Neutrophil (primary cell): ENCODE measurements around the gene TGOLN2.
A peak's percentile ranks its signal among the peaks of the same experiment; 100 is the strongest.
"Not testable (repeated sequence)": the region's sequence is repeated elsewhere in the genome, so short reads cannot be mapped to it uniquely, and the experiment has no call there.

Experiments used
- H3K27ac ChIP-seq: fragments of 200-600 bp; sonication (generic); 2 replicates; pipeline ENCODE4 v1.5.1; 2016; ENCODE audit warnings: mild to moderate bottlenecking, moderate library complexity
- H3K27me3 ChIP-seq: fragments of 200-600 bp; sonication (generic); 2 replicates; pipeline ENCODE4 v1.6.0; 2016; ENCODE audit warnings: mild to moderate bottlenecking
- H3K36me3 ChIP-seq: fragments of 200-600 bp; sonication (generic); 2 replicates; pipeline ENCODE4 v1.5.1; 2017
- H3K4me1 ChIP-seq, 2 experiments: fragments of 200-600 bp in 1 of 2; sonication (generic) in 1 of 2; 1 replicate in 1 of 2; 2 replicates in 1 of 2; pipeline versions ENCODE4 v1.5.1 to v1.6.1; 2013 to 2016; ENCODE audit warnings: low read depth in 1 of 2, low read length in 1 of 2, mild to moderate bottlenecking in 1 of 2, moderate library complexity in 1 of 2; ENCODE audit not compliant: control insufficient read depth in 1 of 2, insufficient read depth in 1 of 2
- H3K4me3 ChIP-seq, 2 experiments: fragments of 200-600 bp in 1 of 2; sonication (generic) in 1 of 2; 1 replicate in 1 of 2; 2 replicates in 1 of 2; pipeline ENCODE4 v1.5.1; 2013 to 2016; ENCODE audit warnings: low read depth in 1 of 2, low read length in 1 of 2, mild to moderate bottlenecking in 1 of 2, moderate library complexity in 1 of 2
- H3K9me3 ChIP-seq: fragments of 200-600 bp; sonication (generic); 2 replicates; pipeline ENCODE4 v1.5.1; 2016
- CTCF ChIP-seq: fragments of 200-600 bp; sonication (generic); IDR thresholded peaks from 2 replicates; pipeline ENCODE4 v1.5.1; 2016; ENCODE audit warnings: antibody characterized with exemption

The TGOLN2 gene

GRCh38 chr2:85355073-85355410 is 27.3 kb upstream of the TGOLN2 start:
- Histone ChIP-seq H3K4me1 (peaks cover 21 to 27% of the 10 kb centered on the region in 2 experiments), H3K9me3 (no peaks in the 10 kb centered on the region), H3K27ac (peak overlapping the region; percentile 86), H3K36me3 (peaks cover 16% of the 10 kb centered on the region), H3K27me3 (no peaks in the 10 kb centered on the region), H3K4me3 (peak overlapping the region; percentile 67 to 78)
- TF ChIP-seq CTCF: no peak

GRCh38 chr2:85354286-85355072 is 26.7 kb upstream of the TGOLN2 start, which contains the start of the genes ELMOD3 and RETSAT:
ELMOD3 (plus strand) TSS chr2:85354769; CDS start chr2:85357199, 2,430 bp downstream.
RETSAT (minus strand) TSS chr2:85354528; CDS start chr2:85354507, 21 bp downstream.
- peak; percentile 45 for TF ChIP-seq CTCF
- H3K4me3 ChIP-seq: peak within 1 kb of the TSS; percentile 67 to 78

GRCh38 chr2:85353876-85354285 is 26.1 kb upstream of the TGOLN2 start:
- peak overlapping the region; percentile 67 to 78 for H3K4me3 ChIP-seq
- TF ChIP-seq CTCF: no peak
- no peaks in the 10 kb centered on the region for H3K9me3 ChIP-seq
- peak overlapping the region; percentile 86 for H3K27ac ChIP-seq
- peaks cover 21 to 27% of the 10 kb centered on the region in 2 experiments for H3K4me1 ChIP-seq
- peaks cover 26% of the 10 kb centered on the region for H3K36me3 ChIP-seq
- no peaks in the 10 kb centered on the region for H3K27me3 ChIP-seq

More at GRCh38 chr2:85354286-85355072, 26.7 kb upstream of the TGOLN2 start, which contains the start of the genes ELMOD3 and RETSAT:
- no peaks in the 10 kb centered on the region for H3K27me3 ChIP-seq
- H3K27ac ChIP-seq: peak within 1 kb of the TSS; percentile 86
- peaks cover 22% of the 10 kb centered on the region for H3K36me3 ChIP-seq
- H3K4me1 ChIP-seq: peaks cover 21 to 27% of the 10 kb centered on the region in 2 experiments
- no peaks in the 10 kb centered on the region for H3K9me3 ChIP-seq

- Histone ChIP-seq H3K27ac (no peak overlapping the region), H3K27me3 (no peaks in the 10 kb centered on the region), H3K9me3 (no peaks in the 10 kb centered on the region), H3K4me3 (no peak overlapping the region), H3K36me3 (peaks cover 76% of the 10 kb centered on the region), H3K4me1 (no peaks in the 10 kb centered on the region)
- TF ChIP-seq CTCF: no peak
Observed at GRCh38 chr2:85347599-85347998, 19.8 kb upstream of the TGOLN2 start.

GRCh38 chr2:85344356-85344954 is 16.7 kb upstream of the TGOLN2 start:
- no peaks in the 10 kb centered on the region for H3K9me3 ChIP-seq
- no peak overlapping the region for H3K27ac ChIP-seq
- H3K4me3 ChIP-seq: no peak overlapping the region
- no peaks in the 10 kb centered on the region for H3K27me3 ChIP-seq
- no peak for TF ChIP-seq CTCF
- H3K4me1 ChIP-seq: no peaks in the 10 kb centered on the region
- peaks cover 54% of the 10 kb centered on the region for H3K36me3 ChIP-seq

GRCh38 chr2:85343207-85343895 is 15.6 kb upstream of the TGOLN2 start:
- peaks cover 50% of the 10 kb centered on the region for H3K36me3 ChIP-seq
- not testable (repeated sequence) for H3K27ac ChIP-seq

More at GRCh38 chr2:85343207-85343895, 15.6 kb upstream of the TGOLN2 start:
- H3K4me3 ChIP-seq, H3K9me3 ChIP-seq, H3K4me1 ChIP-seq, H3K27me3 ChIP-seq: not testable (repeated sequence)
